HG03565 (cell line): Measurements from ENCODE around the gene DRGX.

ENCODE experiments used
- ATAC-seq: cut with Tn5 transposase; IDR thresholded peaks from one replicate; pipeline ENCODE4 v1.9.1; 2021; ENCODE audit warnings: mild to moderate bottlenecking, moderate library complexity; ENCODE audit not compliant: unreplicated experiment

The DRGX gene

DNA sequence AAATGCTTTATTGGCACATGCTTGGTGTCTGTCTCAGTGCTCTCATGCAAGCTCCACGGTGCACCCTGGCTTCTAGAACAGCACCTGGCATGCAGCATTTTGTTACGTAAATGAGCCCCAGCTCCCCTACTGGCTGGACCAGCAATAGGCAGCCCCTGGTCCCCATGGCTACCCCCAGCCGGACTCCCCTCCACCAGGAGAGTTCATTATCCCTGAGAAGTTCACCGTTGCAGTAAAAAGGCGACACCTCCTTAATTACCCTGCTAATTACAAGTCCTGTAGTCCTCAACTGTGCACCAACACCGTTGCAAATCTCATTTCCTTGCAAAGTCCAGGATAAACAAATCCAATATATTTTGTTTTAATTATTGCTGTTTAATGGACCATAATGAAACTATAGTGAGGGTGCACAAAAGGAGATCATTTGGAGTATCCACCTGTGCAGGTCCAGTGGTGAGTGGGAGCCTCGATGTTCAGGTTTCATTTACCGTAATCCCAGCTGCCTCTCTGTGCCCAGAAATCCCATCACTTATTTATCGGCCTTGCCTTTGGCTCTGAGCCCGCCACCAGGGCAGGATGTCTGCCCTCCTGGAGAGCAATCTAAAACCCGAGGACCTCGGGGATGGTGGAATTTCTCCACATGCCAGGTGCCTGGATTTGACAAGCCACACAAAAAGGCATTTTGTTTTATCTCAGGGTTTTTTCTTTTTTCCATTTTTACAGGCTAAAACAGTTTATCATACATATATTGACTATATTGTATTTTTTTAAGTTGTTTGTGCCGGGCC is 12.8 kb upstream of the DRGX start:
- no peak for ATAC-seq

DNA sequence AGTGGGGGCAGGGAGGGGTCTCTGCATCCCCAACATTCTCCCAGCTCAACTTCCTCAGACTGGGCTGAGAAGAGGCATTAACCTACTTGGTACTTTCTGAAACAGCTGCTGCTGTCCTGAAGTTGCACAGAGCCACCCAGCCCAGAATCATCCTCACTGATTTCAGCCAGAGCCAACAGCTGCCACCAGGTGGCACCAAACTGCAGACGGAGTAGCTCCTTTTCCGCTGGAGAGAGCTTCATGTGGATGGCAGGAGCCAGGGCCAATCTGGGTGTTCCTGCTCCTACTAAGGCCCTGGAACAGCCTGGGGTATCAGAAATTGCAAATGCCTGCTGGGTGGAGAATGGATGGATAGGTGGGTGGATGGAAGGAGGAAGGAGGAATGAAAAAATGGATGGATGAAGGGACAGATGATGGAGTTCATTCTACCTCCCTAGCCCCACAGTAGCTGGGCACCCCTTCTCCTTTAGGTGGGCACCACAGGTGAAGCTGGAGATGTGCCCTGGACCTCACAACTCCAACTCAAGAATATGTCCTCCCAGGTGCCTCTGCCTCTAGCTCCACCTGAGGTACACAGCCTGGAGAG is 11.8 kb upstream of the DRGX start:
- peak; percentile 63 for ATAC-seq

DNA sequence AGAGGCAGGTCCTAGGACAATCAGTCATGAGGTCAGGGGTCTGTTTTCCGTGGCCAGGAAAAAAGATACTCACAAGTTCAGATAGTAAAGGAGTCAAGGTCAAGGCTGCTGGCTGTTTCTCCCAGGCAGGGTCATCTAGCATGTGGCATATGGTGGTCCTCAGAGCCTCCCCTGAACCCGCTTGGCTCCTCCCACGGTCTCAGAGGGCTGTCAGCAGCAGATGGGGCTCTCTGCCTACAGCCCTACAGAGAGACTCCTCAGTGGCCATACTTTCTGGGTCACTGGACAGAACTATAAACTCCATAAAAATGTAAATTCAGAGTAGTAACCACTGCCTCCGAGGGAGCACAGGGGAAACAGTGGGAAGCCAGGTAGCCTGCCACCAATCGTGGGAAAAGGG is 11.3 kb upstream of the DRGX start:
- no peak for ATAC-seq

DNA sequence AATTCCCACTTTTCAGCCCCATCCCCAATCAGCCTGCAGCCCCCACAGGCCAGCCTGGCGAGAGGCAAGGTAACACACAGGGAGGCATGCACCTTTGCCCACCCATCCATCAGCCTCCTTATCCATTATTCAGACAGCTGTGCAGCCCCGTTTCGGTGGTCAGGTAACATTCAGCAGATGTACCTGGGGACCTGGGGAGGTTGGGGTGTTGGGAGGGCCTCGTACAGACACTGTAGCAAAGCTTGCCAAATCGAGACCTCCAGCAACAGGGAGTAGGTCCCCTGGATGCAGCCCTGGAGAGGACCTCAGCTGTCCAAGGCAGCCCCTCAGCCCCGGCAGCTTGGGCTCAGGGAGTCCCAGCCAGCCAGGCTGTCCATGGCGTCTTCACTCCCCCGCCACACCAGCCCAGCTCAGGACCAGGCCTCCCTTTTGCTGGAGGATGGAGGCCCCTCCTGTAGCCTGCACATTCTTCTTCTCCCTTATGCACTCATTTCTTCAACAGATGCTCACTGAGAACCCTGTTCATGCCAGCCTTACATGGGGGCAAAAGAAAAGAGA is 8.5 kb upstream of the DRGX start:
- ATAC-seq, result no peak

DNA sequence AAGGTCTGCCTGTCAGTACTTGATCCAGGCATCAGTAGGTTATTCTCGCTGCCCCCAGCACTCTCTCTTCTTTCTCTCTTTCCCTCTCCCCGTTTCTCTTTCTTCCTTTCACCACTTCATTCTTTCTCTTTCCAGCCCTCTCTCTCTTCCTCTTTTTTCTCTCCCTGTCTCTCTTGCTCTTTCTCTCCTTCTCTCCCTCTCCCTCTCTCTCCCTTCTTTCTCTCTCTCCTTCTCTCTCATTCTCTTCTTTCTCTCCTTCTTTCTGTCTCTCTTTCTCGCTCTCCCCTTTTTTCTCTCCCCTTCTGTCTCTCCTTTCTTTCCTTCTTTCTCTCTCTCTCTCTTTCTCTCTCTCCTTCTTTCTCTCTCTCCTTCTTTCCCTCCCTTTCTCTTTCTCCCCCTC is 7.5 kb upstream of the DRGX start:
- no peak for ATAC-seq

DNA sequence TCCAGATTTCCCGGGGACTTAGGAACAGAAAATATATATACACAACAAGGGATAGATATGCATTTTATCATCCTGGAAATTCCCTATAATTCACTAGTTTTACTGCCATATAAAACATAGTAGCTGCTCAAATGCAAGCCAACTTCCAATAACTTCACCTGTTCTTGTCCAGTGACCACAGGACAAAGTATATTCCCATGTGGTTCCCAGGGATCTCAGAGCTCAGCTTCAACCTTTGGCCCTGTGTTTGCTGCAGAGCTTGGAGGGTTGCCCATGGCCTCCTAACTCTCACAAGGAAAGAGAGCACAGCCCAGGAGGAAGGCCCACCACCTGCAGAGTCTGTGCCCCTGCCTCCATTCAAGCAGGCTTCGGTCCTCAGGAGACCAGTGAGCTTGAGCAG is 4.5 kb upstream of the DRGX start:
- ATAC-seq, result no peak

DNA sequence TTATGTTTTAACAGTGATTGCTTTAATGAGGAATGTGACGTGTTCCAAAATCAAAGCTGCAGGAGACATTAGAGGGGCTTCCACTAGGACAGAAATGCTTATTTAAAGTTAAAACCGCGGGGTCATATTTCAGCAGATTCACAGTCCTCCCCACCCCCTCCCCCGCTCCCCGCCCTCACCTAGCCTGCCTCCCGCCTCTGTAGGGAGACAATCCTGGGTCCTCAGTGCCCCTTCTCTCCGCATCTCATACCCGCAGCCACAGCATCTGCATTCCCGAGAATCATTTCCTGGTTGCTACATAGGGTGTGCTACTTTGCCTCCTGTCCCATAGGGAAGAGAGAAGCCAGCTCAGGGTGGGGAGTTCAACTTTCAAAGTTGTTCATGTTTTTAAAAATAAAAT is 3.1 kb upstream of the DRGX start:
- no peak for ATAC-seq

DNA sequence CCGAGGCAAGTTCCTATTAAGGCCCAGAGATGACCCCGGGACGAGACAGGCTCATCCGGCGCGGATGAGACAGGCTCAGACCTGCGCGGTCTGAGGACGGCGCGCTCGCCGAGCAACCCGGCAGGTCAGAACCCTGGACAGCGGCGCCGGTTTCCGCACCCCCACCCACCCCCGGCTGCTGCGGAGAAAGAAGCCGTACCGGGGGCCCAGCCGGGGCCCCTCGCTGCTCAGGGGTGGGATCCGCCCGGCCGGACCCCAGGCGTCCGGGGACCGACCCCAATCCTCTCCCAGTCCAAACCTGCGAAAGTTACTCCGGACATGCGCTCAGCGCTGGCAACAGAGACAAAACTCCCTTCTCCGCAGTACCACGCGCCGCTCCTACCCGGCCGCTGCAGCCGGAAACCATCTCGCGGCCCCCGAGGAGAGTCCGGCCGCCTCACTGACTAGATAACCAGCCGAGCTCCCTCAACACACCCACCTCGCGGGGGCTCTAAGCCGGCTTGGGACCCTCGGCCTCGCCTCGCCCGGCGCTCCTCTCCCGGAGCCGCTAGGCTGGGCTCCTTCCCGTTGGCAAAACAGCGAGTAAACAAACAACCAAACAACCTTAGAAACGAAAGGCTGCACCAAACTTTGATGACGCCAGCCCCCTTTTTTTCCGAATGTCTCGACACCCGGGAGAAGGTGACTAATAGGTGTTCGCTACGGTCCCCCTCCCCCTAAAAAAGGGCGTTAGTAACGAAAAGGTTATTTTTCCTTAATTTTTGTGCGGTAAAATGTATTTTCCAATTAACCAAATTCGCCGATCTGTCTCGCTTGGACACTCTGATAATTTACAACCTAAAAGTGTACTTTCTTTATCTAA is 2.3 kb upstream of the DRGX start:
- ATAC-seq, result no peak

DNA sequence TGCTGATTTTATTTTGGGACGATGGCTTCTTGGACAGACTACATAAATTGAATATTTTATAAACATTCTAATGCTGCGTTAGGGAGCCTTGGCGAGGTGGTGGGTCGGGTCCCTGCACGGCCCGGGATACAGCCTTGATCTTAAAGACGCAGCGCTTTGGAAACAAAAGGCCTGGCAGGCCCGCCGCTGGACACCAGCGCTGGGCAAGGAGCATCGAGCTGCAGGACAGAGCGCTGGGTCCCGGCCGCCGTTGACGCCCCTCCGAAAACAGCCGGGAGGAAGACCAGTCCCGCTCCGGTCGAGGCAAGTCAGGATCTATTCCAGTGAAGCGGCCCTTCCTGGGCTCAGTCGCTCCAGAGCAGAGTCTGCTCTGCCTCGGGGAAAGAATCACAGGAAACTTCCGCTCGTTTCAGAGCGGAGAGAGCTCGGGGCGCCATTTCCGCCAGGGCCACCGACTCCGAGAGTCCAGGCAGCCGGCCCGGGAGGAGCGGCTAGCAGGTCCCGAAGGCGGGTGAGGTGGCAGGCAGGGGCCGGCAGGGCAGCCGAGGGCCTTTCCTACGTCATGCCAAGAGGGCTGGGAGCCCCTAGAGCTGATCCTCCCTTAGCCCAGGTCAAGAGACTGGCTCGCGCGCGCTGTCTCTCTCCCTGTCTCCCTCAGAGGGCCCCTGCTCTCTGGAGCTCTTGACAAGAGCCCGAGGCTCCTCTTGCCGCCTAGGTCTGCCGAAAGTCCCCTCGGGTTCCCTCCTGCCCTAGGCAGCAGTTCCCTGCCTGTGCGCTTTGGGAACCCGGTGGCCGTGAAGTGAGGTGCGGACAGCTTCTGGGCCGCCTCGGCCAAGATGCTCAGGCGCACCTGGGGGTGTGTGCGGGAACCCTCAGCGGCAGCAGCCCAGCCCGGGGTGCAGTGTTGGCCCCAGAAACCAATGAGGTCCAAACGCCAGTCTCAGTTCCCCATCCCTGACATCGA is 1.4 kb upstream of the DRGX start:
- no peak for ATAC-seq

DNA sequence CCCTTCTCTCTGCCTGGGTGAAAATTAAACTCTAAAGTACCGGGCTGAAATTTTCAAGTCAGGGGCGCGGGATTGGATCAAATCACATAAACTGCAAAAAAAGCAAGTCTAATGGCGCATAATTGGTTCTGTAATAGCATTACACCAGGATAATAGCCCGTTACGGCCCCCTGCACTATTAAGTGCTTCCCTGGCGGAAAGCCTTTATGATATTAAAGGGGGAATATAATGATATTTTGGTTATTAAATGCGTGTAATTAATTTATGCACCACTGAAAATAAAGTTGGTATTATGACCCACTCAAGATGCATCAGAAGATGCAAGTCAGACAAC is 744 bp upstream of the DRGX start:
- no peak for ATAC-seq

DNA sequence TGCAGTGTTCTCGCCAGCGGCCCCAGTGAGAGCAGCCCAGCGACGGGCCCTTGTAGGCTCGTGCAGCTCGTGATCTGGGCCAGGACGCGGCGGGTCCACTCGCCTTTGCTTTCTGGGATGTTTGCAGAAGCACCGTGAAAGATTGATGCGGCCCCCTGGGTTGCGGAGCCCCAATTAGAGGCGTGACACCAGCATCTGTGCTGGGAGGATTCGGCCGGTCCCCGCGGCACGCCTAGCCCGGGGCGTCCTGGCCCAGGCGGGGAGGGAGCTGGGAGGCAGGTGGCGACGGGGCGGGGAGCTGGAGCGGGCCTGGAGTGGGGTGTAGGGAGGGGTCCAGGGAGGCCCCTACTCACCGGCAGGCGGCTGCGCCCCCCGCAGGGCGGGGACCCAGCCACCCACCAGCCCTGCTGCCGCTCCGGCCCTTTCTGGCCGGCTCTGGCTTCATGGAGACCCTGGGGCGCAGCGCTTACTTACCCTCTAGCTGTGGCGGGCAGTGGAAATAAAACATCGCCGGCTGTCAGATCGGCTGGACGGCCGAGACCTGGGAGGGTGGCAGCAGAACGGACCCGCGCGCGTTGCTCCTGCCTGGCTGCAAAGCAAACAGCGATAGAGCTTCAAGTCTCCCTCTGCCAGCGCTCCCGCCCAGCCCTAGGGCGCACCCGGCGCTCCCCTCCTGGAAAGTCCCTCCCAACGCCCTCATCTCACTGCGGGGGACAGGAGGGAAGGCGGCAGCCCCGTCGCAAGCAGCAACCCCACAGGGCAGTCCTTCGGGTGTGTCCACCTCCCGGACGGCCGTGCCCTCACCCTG is 752 bp downstream of the DRGX start:
- ATAC-seq, result no peak

DNA sequence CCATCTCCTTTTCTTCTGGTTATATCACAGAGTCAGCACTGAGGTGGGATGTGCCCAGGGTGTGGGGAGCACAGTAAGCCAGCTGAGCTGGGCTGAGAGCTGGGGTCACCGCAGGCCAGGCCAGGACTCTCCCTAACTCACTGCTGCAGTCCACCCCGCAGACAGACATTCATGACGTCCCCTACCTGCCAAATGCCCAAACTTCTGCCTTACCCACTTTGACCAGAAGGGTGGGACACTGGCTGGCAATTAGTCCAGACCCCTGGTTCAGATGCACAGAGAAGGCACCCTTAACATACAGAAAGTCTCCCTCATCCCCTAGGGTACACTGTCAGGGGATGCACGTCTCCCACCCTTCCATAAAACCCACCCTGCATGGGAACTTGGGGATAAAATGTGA is 2.1 kb downstream of the DRGX start:
- no peak for ATAC-seq

DNA sequence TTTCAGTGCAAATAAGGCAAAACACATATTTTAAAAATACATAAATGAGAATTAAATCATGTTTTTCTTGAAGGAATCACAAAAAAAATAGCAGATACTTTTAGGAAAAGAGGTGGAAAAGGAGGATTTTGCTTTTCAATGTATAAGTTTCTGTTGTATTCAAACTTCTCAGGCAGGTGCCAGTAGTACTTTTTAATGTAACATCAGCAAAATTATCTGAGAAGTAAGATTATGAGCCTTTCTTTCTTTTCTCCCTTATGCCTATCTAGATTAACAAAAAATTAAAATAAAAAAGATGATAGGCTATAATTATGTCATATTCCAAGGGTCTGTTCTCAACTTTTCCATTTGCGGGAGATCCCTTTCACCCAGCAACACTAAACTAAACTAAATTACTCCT is 2.6 kb downstream of the DRGX start:
- ATAC-seq, result no peak

DNA sequence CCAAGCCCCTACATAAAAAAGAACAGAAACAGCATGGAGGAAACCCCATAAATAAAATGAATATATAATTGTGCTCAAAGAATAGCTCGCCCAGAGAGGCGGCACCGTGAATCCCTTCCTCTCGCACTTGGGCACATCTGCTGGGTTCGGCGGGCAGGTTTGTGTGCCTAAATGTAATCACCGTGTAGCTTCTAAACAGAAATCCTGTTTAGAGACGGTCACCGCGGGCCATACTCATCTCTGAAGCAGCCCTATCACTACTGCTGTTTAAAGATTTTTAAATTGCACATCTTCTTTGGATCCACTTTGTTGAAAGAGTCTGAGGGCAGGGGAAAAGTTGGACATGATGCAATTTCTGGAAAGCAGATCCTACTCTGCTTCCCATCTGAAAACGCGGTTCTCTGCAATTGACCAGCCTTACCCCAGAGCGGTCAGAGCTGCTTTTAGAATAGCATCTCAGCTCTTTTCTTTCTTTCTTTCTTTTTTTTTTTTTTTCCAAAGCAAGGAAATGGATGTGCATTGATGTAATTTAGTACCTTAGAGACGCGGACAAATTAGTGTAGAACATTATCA is 6.4 kb downstream of the DRGX start:
- no peak for ATAC-seq

DNA sequence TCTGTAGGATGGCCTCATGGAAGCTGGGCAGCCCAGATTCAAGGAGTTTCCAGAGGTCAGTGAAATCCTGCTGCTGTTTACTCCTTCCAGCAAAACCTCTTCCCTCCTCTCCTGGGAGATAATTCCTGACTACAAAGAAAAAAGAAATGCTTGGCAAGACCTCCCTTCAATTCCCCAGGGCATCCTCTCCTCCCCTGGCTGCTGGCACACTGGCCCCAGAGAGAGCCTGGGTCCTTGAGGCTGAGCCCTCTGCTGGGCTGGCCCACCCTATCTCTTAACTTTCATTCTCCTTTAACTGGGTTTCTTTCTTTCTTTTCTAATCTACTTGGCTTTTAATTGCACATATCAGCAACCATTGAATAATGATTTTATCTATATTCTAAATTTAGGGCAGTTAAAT is 7.7 kb downstream of the DRGX start:
- no peak for ATAC-seq

DNA sequence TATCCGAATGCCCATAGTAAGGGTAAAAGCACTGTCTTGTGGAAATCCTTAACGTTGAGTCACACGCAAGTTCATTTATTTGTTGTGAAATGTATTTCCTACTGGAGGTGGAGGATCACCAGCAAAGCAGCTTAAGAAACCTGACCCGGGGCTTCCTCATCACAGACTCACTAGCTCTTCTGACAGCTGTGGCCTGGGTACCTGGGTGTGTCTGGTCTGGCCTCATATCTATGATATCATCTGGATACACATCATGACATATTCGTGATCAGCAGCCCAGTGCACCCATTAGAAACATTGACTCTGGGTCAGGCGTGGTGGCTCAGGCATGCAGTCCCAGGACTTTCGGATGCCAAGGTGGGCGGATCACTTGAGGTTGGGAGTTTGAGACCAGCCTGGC is 8.8 kb downstream of the DRGX start:
- ATAC-seq, result no peak

DNA sequence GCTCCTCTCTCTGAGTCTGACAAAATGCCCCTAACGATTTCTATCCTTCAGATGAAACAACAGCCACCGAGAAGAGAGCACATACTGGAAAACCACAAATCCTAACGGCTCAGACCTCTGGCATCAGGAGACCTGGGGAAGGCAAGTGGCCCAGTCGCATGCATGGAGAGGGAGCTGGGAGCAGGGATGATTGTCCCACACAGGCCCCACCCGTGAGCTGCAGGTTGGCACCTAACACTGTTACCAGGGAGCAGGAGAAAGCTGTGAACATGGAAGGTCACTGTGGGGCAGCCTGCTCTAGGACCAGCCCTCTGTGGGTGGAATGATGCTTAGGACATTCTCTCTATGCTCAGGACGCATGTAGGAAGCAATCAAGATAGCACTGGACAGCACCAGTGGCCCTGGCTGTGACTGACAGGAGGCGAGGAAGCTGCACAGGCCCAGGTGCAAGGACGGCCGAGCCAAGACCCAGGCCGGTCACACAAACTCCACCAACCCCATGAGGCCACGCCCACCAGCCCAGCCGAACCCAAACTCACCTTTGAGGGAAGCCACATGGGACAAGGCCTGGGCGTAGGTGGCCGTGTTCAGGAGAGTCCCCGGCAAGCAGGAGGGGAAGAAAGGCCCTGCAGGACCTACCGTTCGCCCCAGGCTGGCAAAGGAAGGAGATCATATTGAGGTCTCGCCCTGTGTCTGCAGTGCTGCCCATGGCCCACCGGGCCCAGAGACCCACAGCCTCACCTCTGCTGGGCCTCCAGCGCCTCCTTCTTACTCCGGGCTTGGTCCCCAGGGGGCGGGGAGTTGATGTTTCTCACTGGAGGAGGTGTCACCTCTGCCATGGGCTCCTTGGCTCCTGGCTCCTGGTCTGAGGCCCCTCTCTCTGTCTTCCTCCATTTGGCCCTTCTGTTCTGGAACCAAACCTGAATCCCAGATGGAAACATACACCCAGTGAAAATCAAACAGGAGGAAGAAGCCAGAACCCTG is 9.7 kb downstream of the DRGX start:
- no peak for ATAC-seq

DNA sequence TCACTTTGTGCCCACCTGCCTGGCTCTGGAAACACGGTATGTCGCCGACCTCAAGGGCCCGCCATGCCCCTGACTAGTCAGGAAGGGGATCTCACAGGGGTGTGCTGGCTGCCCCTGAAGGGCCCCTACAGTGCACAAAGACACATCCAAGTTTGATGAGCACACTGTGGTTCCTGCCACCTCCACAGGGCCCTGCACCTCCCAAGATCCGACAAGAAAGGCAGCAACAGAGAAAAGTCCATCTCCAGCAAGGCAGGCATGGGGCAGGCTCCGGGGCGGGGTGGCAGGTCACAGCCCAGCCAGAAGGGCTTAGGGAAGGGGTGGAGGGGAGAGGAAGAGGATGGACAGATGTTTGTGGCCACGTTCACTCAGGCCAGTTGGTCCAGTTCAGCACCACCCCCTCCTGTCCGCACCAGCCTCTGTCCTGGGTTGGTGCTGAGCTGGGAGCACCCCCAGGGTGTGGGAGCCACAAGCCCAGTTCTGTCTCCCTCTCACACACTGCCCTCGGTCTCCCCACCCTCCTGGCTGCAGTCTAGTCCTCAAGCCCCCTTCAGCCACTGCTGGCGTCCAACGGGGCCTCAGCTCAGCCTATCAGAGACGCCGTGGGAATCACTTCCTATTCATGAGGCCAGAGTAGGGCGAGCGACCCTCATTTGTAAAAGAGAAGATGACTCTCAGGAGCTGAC is 11.5 kb downstream of the DRGX start:
- ATAC-seq, result no peak
